HEK293T (cell line): ENCODE measurements around the gene GBE1.

ENCODE experiments used
- BHLHE40 ChIP-seq: fragments of 450-650 bp; IDR thresholded peaks from 2 replicates; pipeline ENCODE4 v1.6.1; 2016; ENCODE audit warnings: mild to moderate bottlenecking, moderate library complexity, borderline replicate concordance
- SUZ12 ChIP-seq: fragments of 450-650 bp; IDR thresholded peaks from 2 replicates; pipeline ENCODE4 v1.6.1; 2016; ENCODE audit warnings: mild to moderate bottlenecking

GRCh38 chr3:81660036-81660435 lies 101.4 kb downstream of the GBE1 start:
- TF ChIP-seq BHLHE40 (no peak), SUZ12 (no peak)
